Endodermal cell (in vitro differentiated cells): ENCODE measurements around the gene TNFRSF8. TPM values are rescaled to one million over a fixed set of nuclear protein-coding genes. Genes with fewer than 3 reads are reported as not detected.

Experiments used
- DNase-seq: peaks from one replicate; pipeline ENCODE4 v3.0.0-alpha.2; 2017
- H3K27ac ChIP-seq: 2 replicates; pipeline ENCODE4 v1.5.1; 2013; ENCODE audit warnings: mild to moderate bottlenecking, low read depth, low read length, moderate library complexity
- H3K27me3 ChIP-seq: 2 replicates; pipeline ENCODE4 v1.6.1; 2013; ENCODE audit warnings: mild to moderate bottlenecking, low read length, moderate library complexity; ENCODE audit not compliant: insufficient read depth, control insufficient read depth, poor library complexity, severe bottlenecking
- H3K36me3 ChIP-seq: 2 replicates; pipeline ENCODE4 v1.7.0; 2013; ENCODE audit warnings: mild to moderate bottlenecking, low read length, moderate library complexity; ENCODE audit not compliant: control insufficient read depth, insufficient read depth
- H3K4me1 ChIP-seq: one replicate; pipeline ENCODE4 v1.7.0; 2013; ENCODE audit warnings: low read length; ENCODE audit not compliant: control insufficient read depth, insufficient read depth
- H3K4me3 ChIP-seq: 2 replicates; pipeline ENCODE4 v1.5.1; 2013; ENCODE audit warnings: mild to moderate bottlenecking, low read length, moderate library complexity
- H3K9ac ChIP-seq: 2 replicates; pipeline ENCODE4 v1.6.1; 2013; ENCODE audit warnings: mild to moderate bottlenecking, low read length, moderate library complexity; ENCODE audit not compliant: poor library complexity, severe bottlenecking; ENCODE audit errors: extremely low read depth
- H3K9me3 ChIP-seq: 2 replicates; pipeline ENCODE4 v1.6.1; 2013; ENCODE audit warnings: mild to moderate bottlenecking, low read length, moderate library complexity; ENCODE audit not compliant: control insufficient read depth
- H3K27ac Mint-ChIP-seq: 2 replicates; pipeline ENCODE4 v1.8.0; 2020; ENCODE audit warnings: mixed read lengths
- H3K27me3 Mint-ChIP-seq: 2 replicates; pipeline ENCODE4 v1.8.0; 2021; ENCODE audit warnings: mild to moderate bottlenecking, mixed read lengths; ENCODE audit not compliant: insufficient read depth
- H3K36me3 Mint-ChIP-seq: 2 replicates; pipeline ENCODE4 v1.8.0; 2020; ENCODE audit warnings: low read depth, mixed read lengths
- H3K4me1 Mint-ChIP-seq: 2 replicates; pipeline ENCODE4 v1.8.0; 2020; ENCODE audit warnings: mixed read lengths
- H3K4me3 Mint-ChIP-seq: 2 replicates; pipeline ENCODE4 v1.8.0; 2020; ENCODE audit warnings: mild to moderate bottlenecking, moderate library complexity, mixed read lengths
- H3K9me3 Mint-ChIP-seq: 2 replicates; pipeline ENCODE4 v1.8.0; 2020; ENCODE audit warnings: mild to moderate bottlenecking, mixed read lengths
- WGBS, 2 experiments: methylation state at CpG; one replicate each; pipeline versions ENCODE4 v1.1.5 to v1.1.7; 2013; ENCODE audit warnings: missing lambda C conversion rate in 2 of 2, mixed read lengths in 1 of 2; ENCODE audit not compliant: insufficient coverage in 1 of 2, insufficient read length in 1 of 2; 5-methylcytosine and 5-hydroxymethylcytosine counted together
- total RNA-seq, 2 donors: library from RNA; stranded (reverse); fragmentation: NEBNext Ultra II Directional in 1 of 2; extraction: Animal tissue kit (Norgen Biotek cat#: 25700) in 1 of 2; gene quantifications; 2 replicates in 1 of 2; 3 replicates in 1 of 2; pipeline ENCODE4 v1.2.1, GENCODE V29; 2021
- TF ChIP-seq, protein P1 (sequence below): fragments of 200-600 bp; sonication (generic); conservative IDR thresholded peaks from 2 replicates; pipeline ENCODE4 v1.5.0; 2021; ENCODE audit warnings: antibody characterized with exemption, mild to moderate bottlenecking

The TNFRSF8 gene
- total RNA-seq, 2 donors from 2014 or later: 0.69 to 2.3 TPM

GRCh38 chr1:12178511-12178910 is 115.4 kb downstream of the TNFRSF8 start:
- Mint-ChIP-seq H3K36me3 (no peaks in the 10 kb centered on the region), H3K27ac (no peak overlapping the region), H3K27me3 (peaks cover 8% of the 10 kb centered on the region), H3K4me3 (no peak overlapping the region), H3K9me3 (no peaks in the 10 kb centered on the region), H3K4me1 (peaks cover 4% of the 10 kb centered on the region)
- Histone ChIP-seq H3K36me3 (no peaks in the 10 kb centered on the region), H3K27me3 (no peaks in the 10 kb centered on the region), H3K4me3 (no peak overlapping the region), H3K4me1 (no peaks in the 10 kb centered on the region), H3K27ac (no peak overlapping the region), H3K9me3 (no peaks in the 10 kb centered on the region), H3K9ac (no peak overlapping the region)
- WGBS, 2 experiments: 79 to 87% methylated on average over 11 of the region's 11 CpGs
- no peak for DNase-seq
- TF ChIP-seq, protein P1, sequence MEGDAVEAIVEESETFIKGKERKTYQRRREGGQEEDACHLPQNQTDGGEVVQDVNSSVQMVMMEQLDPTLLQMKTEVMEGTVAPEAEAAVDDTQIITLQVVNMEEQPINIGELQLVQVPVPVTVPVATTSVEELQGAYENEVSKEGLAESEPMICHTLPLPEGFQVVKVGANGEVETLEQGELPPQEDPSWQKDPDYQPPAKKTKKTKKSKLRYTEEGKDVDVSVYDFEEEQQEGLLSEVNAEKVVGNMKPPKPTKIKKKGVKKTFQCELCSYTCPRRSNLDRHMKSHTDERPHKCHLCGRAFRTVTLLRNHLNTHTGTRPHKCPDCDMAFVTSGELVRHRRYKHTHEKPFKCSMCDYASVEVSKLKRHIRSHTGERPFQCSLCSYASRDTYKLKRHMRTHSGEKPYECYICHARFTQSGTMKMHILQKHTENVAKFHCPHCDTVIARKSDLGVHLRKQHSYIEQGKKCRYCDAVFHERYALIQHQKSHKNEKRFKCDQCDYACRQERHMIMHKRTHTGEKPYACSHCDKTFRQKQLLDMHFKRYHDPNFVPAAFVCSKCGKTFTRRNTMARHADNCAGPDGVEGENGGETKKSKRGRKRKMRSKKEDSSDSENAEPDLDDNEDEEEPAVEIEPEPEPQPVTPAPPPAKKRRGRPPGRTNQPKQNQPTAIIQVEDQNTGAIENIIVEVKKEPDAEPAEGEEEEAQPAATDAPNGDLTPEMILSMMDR: no peak

GRCh38 chr1:12179111-12179519 is 116.0 kb downstream of the TNFRSF8 start:
- H3K4me3 ChIP-seq: no peak overlapping the region
- no peak overlapping the region for H3K27ac Mint-ChIP-seq
- peaks cover 9% of the 10 kb centered on the region for H3K4me1 Mint-ChIP-seq
- no peaks in the 10 kb centered on the region for H3K36me3 ChIP-seq
- no peaks in the 10 kb centered on the region for H3K9me3 Mint-ChIP-seq
- H3K36me3 Mint-ChIP-seq: no peaks in the 10 kb centered on the region
- no peak for DNase-seq
- H3K27ac ChIP-seq: no peak overlapping the region
- peaks cover 8% of the 10 kb centered on the region for H3K27me3 Mint-ChIP-seq
- 75 to 83% methylated on average over 14 to 17 of the region's 17 CpGs for WGBS, 2 experiments
- no peaks in the 10 kb centered on the region for H3K27me3 ChIP-seq
- H3K4me3 Mint-ChIP-seq: no peak overlapping the region
- no peak overlapping the region for H3K9ac ChIP-seq
- TF ChIP-seq, protein P1: no peak
- H3K4me1 ChIP-seq: no peaks in the 10 kb centered on the region
- H3K9me3 ChIP-seq: no peaks in the 10 kb centered on the region

- H3K27ac Mint-ChIP-seq: no peak overlapping the region
These were observed 116.6 kb downstream of the TNFRSF8 start for GRCh38 chr1:12179676-12180075.

More at GRCh38 chr1:12179676-12180075, 116.6 kb downstream of the TNFRSF8 start:
- Mint-ChIP-seq H3K4me1 (peaks cover 10% of the 10 kb centered on the region), H3K9me3 (no peaks in the 10 kb centered on the region), H3K36me3 (no peaks in the 10 kb centered on the region), H3K4me3 (no peak overlapping the region), H3K27me3 (peaks cover 8% of the 10 kb centered on the region)
- DNase-seq: no peak
- H3K36me3 ChIP-seq: no peaks in the 10 kb centered on the region
- H3K27me3 ChIP-seq: no peaks in the 10 kb centered on the region
- H3K4me3 ChIP-seq: no peak overlapping the region
- no peak overlapping the region for H3K27ac ChIP-seq
- no peak overlapping the region for H3K9ac ChIP-seq
- WGBS, 2 experiments: 91 to 96% methylated on average over 8 of the region's 8 CpGs
- no peaks in the 10 kb centered on the region for H3K4me1 ChIP-seq
- H3K9me3 ChIP-seq: no peaks in the 10 kb centered on the region
- TF ChIP-seq, protein P1: no peak
